Activated CD8-positive, alpha-beta T cell treated with anti-CD3 and anti-CD28 coated beads for 36 hours (primary cell): ENCODE data around the gene CIB4. TPM values are rescaled to one million over a fixed set of nuclear protein-coding genes. Genes with fewer than 3 reads are reported as not detected.

ENCODE experiments used
- ATAC-seq: fragments of 200-7000 bp; cut with Tn5 transposase; one replicate; pipeline ENCODE4 v1.10.0; 2021; ENCODE audit warnings: mild to moderate bottlenecking, moderate library complexity
- CTCF ChIA-PET: fragments of 350-600 bp; sonication (Branson Sonifier 250); formaldehyde crosslinking; loops from one replicate; lab custom pipeline; 2021; ENCODE audit warnings: antibody characterized with exemption; lab: Charles Lee
- POLR2A ChIA-PET: fragments of 350-600 bp; sonication (Branson Sonifier 250); formaldehyde crosslinking; loops from one replicate; lab custom pipeline; 2021; ENCODE audit warnings: antibody characterized with exemption; lab: Charles Lee
- DNase-seq: peaks from one replicate; pipeline ENCODE4 v3.0.0-alpha.2; 2020
- H3K27ac Mint-ChIP-seq: one replicate; pipeline ENCODE4 v1.8.0; 2021; ENCODE audit warnings: mild to moderate bottlenecking, mixed read lengths
- H3K27me3 Mint-ChIP-seq: one replicate; pipeline ENCODE4 v1.8.0; 2021; ENCODE audit warnings: mixed read lengths
- H3K36me3 Mint-ChIP-seq: one replicate; pipeline ENCODE4 v1.8.0; 2021; ENCODE audit warnings: low read depth, mixed read lengths
- H3K4me1 Mint-ChIP-seq: one replicate; pipeline ENCODE4 v1.8.0; 2021; ENCODE audit warnings: low read depth, mixed read lengths
- H3K4me3 Mint-ChIP-seq: one replicate; pipeline ENCODE4 v1.8.0; 2021; ENCODE audit warnings: mild to moderate bottlenecking, moderate library complexity, mixed read lengths
- H3K9me3 Mint-ChIP-seq: one replicate; pipeline ENCODE4 v1.8.0; 2021; ENCODE audit warnings: mixed read lengths
- CTCF ChIP-seq: fragments of 200-600 bp; IDR thresholded peaks from one replicate; pipeline ENCODE4 v1.8.0; 2022; ENCODE audit warnings: antibody characterized with exemption, mild to moderate bottlenecking
- intact Hi-C: fragments of 100-400 bp; cut with micrococcal nuclease; formaldehyde crosslinking; loops from one replicate; pipeline ENCODE4 v1.10.0; 2022
- total RNA-seq, 2 experiments: library from RNA; stranded (reverse); gene quantifications; one replicate each; pipeline ENCODE4 v1.2.3, GENCODE V29; 2021

CIB4 gene
- total RNA-seq, 2 experiments from 2014 or later = not detected

GRCh38 chr2:26573241-26573925, 67.8 kb downstream of the CIB4 start:
- TF ChIP-seq CTCF = no peak
- Mint-ChIP-seq H3K27me3 (peaks cover 9% of the 10 kb centered on the region), H3K4me3 (no peak overlapping the region), H3K36me3 (no peaks in the 10 kb centered on the region), H3K9me3 (no peaks in the 10 kb centered on the region), H3K4me1 (no peaks in the 10 kb centered on the region), H3K27ac (no peak overlapping the region)
- ChIA-PET POLR2A (no interaction called here), CTCF (interaction anchor here (1.1 kb wide), 1 partner anchor 32 kb away, joined by 3 read pairs; no protein-coding TSS in a partner anchor)
- no peak for ATAC-seq
- intact Hi-C loops = no loop called here
- no peak for DNase-seq

- POLR2A ChIA-PET = interaction anchor here (0.8 kb wide), 1 partner anchor 19 kb away, joined by 3 read pairs; no protein-coding TSS in a partner anchor
Observed at GRCh38 chr2:26572591-26572990, 68.6 kb downstream of the CIB4 start.

GRCh38 chr2:26571316-26571715, 69.8 kb downstream of the CIB4 start:
- Mint-ChIP-seq H3K27ac (no peak overlapping the region), H3K4me1 (no peaks in the 10 kb centered on the region), H3K36me3 (no peaks in the 10 kb centered on the region), H3K9me3 (no peaks in the 10 kb centered on the region), H3K27me3 (peaks cover 6% of the 10 kb centered on the region), H3K4me3 (no peak overlapping the region)
- no peak for ATAC-seq
- TF ChIP-seq CTCF = no peak
- ChIA-PET POLR2A (no interaction called here), CTCF (no interaction called here)
- no peak for DNase-seq
- intact Hi-C loops = no loop called here

More at GRCh38 chr2:26572591-26572990, 68.6 kb downstream of the CIB4 start:
- no peak for DNase-seq
- Mint-ChIP-seq H3K27me3 (peaks cover 7% of the 10 kb centered on the region), H3K36me3 (no peaks in the 10 kb centered on the region), H3K9me3 (no peaks in the 10 kb centered on the region), H3K4me1 (no peaks in the 10 kb centered on the region), H3K4me3 (no peak overlapping the region), H3K27ac (no peak overlapping the region)
- TF ChIP-seq CTCF = no peak
- CTCF ChIA-PET = no interaction called here
- ATAC-seq = no peak
- intact Hi-C loops = no loop called here

- no peaks in the 10 kb centered on the region for H3K4me1 Mint-ChIP-seq
- TF ChIP-seq CTCF = no peak
- ChIA-PET CTCF (no interaction called here), POLR2A (no interaction called here)
- DNase-seq (no peak), ATAC-seq (no peak)
- no peaks in the 10 kb centered on the region for H3K36me3 Mint-ChIP-seq
- H3K27me3 Mint-ChIP-seq = peaks cover 13% of the 10 kb centered on the region
- no peak overlapping the region for H3K4me3 Mint-ChIP-seq
- intact Hi-C loops = no loop called here
- H3K27ac Mint-ChIP-seq = no peak overlapping the region
- no peaks in the 10 kb centered on the region for H3K9me3 Mint-ChIP-seq
Observed at GRCh38 chr2:26570083-26570430, 71.1 kb downstream of the CIB4 start.

- no peaks in the 10 kb centered on the region for H3K9me3 Mint-ChIP-seq
- ATAC-seq (no peak), DNase-seq (no peak)
- CTCF ChIA-PET = no interaction called here
- H3K36me3 Mint-ChIP-seq = no peaks in the 10 kb centered on the region
- POLR2A ChIA-PET = no interaction called here
- intact Hi-C loops = no loop called here
- peaks cover 18% of the 10 kb centered on the region for H3K27me3 Mint-ChIP-seq
- no peak for TF ChIP-seq CTCF
- no peak overlapping the region for H3K4me3 Mint-ChIP-seq
- H3K4me1 Mint-ChIP-seq = no peaks in the 10 kb centered on the region
- no peak overlapping the region for H3K27ac Mint-ChIP-seq
Observed at GRCh38 chr2:26569216-26570082, 71.7 kb downstream of the CIB4 start.
